NCI-H1694 treated with DMSO at 0.1 percent for 48 hours (cell line): ENCODE results near the gene ATP6V0A1.
"Not testable (repeated sequence)": the region's sequence is repeated elsewhere in the genome, so short reads cannot be mapped to it uniquely, and the experiment has no call there.

ENCODE experiments used
- DNase-seq: peaks from one replicate; lab custom pipeline; 2025; lab: John Stamatoyannopoulos, UW

ATP6V0A1 gene

DNA sequence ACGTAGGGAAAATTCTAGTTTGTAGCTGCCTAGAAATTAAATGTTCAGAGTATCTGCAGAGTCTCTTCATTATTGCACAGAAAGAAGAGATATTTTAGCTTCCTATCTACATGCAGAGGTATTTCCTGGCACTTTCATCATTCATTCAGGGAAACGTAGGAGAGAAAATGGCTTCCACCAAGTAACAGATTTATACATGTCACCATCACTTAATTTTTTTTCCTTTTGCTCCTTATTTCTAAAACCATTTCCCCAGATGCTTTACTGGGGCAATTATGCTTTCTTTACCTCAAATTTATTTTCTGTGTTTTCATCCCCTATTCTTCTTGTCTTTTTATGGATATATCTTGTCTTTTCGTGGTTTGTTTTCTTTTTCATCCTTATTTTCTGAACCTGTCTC is 18.5 kb downstream of the ATP6V0A1 start:
- DNase-seq = no peak

DNA sequence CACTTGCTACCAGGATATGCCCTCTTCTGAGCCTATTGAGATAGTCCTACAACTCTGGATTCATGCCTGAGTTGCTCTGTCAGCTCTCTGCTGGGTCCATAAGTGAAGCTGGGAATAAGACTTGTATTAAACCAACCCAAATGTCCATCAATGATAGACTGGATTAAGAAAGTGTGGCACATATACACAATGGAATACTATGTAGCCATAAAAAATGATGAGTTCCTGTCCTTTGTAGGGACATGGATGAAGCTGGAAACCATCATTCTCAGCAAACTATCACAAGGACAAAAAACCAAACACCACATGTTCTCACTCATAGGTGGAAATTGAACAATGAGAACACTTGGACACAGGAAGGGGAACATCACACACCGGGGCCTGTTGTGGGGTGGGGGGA is 19.1 kb downstream of the ATP6V0A1 start:
- DNase-seq = not testable (repeated sequence)

DNA sequence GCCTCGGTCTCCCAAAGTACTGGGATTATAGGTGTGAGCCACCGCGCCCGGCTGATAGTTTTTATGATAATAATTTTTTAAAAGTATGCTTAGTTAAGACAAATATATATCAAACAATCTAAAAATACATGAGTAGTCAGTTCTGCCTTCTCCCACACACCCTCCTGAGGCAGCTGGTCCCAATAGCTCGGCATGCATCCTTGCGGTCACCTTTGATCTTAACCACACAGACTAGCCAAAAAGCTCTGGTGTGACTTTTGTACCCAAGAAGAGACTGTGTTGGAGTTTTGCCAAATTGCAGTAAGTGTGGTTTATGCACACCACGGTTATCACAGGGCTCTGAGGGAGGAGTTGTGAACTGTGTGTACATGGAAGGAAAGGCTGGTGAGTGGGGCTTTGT is 25.6 kb downstream of the ATP6V0A1 start:
- DNase-seq = no peak

DNA sequence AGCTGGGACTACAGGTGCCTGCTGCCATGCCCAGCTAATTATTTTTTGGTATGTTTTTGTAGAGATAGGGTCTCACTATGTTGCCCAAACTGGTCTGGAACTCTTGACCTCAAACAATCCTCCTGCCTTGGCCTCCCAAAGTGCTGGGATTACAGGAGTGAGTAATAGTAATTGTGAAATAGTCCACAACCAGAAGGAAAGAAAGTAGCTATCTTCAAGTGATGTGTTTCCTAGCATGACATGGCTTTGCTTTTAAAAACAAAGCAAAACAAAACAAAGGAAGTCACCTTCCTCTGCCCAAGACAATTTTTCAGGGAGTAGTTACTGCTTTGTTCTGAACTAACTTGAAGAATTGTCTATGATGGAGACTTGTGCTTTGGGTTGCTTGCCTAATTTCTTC is 27.0 kb downstream of the ATP6V0A1 start:
- DNase-seq = no peak

DNA sequence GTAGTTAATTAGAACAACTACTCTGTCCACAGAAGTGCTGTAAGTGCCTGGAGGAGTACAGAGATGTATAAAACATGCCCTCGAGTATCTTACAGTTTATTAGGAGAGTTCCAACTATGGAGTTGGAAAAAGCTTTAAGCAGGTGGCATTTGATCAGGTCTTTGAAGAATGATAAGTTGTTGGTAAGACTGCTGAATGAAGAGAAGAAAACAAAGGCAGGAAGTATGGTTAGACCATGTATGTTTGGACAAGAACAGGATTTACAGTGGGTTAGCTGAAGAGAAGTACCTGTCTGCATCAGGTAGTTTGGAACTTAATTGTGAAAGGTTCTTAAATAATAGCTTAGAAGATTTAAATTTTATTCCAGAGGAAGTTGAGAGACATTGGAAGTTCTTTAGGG is 29.4 kb downstream of the ATP6V0A1 start:
- no peak for DNase-seq

DNA sequence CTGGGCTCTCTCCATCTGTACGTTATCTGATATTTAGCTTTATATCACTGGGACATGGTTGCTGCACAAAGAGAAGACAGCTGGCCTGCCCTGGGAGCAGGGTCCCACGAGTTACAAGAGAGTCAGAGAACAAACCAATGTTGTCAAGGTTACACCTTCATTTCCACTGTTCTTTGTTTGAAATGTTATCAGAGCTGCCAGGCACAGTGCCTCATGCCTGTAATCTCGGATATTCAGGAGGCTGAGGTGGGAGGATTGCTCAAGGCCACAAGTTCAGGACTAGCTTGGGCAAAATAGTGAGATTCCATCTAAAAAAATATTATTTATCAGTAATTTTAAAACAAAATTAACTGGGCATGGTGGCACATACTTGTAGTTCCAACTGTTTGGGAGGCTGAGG is 34.6 kb downstream of the ATP6V0A1 start:
- DNase-seq = no peak

DNA sequence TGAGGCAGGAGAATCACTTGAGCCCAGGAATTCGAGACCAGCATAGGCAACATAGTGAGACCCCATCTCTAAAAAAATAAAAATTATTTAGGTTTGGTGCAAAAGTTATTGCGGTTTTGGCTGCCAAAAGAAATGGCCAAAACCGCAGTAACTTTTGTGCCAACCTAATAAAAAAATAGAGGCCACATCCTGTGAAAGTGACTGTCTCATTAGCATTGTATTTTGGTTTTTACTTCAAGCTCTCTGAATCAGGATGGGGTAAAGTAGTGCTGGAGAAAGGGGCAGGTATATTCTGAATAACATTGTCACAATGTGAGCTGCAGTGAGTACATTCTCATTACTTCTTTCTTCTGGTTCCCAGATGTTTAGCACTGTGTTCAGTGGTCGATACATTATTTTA is 36.0 kb downstream of the ATP6V0A1 start:
- no peak for DNase-seq

DNA sequence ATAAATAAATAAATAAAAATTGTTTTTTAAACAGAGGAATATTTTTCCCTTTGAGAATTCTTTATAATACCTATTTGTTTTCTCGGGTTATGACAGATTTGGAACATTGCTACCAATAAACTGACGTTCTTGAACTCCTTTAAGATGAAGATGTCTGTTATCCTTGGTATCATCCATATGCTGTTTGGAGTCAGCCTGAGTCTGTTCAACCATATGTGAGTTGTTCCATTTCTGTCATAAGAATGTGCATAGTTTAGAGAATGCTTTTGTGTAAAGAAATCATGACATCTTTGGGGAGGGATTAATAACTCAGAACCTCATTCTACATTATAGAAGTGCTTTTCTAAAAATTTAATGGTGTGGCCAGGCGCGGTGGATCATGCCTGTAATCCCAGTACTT is 40.1 kb downstream of the ATP6V0A1 start:
- no peak for DNase-seq

DNA sequence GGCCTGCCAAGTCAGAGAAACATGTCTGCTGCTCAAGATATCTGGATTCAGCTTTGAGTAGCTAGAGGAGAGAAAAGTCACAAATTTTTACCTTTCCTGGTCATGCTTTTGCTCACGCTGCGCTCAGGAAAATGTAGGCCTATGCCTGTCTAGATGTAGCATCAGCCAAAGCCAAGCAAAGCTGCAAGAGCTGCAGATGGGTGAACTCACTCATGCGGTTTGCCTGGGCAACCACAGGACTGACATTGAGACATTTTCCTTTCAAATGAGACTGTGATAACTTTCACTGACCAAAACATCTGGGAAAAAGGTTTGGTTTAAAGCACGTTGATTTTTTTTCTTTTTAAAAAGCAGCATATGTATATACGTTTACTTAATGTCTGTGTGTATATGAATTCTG is 43.4 kb downstream of the ATP6V0A1 start:
- no peak for DNase-seq

DNA sequence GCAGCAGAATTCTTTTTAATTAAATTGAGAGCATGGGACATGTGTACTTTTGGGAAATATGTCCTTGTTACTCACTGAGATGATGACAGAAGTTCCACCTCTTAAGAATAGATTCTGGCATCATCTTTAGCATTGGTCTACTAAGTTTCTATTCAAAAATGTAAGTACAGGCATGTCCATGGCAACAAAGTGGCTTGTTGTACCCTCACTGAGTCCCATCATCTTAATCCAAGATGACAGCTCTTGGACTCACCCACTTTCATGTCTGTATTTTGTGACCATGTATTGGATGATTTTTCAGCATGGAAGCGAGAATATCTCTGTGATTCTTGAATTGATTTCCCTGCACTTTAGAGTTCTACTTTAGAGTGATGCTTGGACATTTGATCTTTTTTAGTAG is 44.2 kb downstream of the ATP6V0A1 start:
- no peak for DNase-seq

DNA sequence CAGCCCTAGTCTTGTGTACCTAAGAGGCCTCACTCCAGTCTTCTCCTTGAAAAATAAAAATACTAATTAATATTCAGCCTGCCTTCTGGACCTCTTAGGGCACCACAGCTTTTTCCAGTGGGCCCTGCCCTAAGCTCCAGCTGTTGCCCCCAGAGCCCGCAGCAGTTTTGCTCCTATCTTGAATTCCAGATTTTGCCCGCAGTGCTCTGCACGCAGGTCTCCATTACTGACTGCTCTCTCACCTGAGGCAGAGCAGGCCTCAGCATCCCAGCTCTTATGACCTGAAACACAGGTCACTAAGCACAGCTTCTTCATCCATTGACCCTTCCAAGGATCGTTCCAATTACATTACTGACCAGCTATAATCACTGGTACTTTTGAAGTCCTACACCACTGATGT is 49.0 kb downstream of the ATP6V0A1 start:
- DNase-seq = no peak

DNA sequence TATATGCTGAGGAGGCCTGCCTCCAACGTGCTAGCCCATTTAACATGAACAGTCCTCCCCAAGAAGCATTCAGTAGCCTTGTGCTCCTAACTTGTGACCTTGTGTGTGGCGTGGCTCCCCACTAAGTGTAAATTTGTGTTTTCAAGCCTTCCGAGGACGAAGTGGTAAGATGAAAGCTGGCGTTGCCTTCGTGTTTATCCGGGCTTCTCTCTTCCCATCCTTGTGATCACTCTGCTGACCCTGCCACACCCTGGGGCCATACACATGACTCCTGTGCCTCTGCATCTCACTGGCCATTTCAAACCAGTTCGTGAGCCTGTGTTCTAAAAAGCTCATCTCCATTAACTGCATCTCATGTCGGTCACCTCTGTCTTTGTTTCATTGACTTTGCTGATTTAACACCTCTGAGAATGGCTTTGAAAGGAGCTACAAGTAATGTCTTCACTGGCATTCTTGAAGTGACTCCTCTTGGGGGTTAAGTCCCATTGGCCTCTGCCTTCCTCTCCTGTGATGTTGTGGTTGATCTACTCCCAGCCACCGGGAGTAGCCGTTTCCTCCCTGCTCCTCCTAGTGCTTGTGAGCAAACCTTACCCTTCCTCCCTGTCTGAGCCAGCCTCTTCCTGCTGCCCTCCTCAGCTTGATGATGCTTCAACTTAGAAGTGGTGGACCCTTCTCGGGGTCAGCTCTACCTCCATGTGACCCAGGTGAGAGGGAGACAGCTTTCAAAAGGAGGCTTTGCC is 49.9 kb downstream of the ATP6V0A1 start:
- DNase-seq = no peak

DNA sequence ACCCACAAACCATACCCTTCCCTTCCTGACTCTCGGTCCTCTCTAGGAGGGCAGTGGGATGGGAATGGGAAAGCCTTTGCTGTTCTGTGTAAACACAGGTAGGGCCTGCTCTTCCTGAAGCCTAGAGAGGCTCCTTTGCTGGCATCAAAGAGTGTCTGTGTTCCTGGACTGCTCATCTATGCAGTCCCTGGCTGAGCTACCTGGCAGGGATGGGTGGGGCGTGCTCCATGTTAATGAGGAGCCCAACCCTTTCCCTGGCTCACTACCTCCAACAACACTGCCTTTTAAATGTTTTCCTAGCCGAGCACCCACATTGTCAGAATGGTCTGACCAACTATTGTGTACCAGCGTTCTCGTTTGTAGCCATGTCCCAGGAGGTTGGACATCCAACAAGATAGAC is 50.7 kb downstream of the ATP6V0A1 start:
- DNase-seq = no peak

DNA sequence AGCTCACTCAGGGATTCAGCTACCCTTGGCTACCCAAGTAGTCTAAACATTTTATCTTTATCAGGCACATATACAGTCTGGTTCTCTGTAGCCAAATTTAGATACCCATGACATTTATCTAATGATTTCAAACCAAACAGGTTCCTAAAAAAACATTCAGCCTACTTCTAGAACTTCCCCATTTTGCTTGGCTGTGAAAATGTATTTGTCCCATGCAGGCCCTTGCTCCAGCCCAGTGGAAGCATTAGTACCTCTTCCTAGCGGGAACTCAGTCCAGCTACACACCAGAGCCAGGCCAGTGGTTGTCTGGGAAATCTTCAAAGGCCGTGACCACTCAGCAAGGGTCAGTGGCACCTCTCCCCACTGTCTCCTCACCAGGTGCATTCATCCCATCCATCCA is 51.2 kb downstream of the ATP6V0A1 start:
- no peak for DNase-seq

DNA sequence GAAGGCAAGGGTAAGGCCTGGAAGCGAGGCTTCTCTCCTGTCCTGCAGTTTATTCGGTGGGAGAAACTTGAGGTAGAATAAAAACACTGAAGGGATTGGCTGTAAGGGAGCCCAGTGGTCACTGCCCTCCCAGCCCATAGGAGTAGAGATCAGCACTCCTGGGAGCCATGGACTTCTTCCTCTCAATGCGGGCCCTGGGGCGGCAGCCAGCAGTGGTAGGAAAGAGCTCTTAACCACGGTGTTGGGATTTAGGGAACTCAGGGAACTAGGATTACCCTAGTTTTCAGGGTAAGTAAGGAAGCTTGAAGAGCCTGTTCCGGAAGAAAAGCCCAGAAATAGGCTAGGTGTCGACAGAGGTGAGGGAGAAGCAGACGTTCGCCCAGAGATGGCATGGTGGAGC is 53.6 kb downstream of the ATP6V0A1 start:
- DNase-seq = no peak

DNA sequence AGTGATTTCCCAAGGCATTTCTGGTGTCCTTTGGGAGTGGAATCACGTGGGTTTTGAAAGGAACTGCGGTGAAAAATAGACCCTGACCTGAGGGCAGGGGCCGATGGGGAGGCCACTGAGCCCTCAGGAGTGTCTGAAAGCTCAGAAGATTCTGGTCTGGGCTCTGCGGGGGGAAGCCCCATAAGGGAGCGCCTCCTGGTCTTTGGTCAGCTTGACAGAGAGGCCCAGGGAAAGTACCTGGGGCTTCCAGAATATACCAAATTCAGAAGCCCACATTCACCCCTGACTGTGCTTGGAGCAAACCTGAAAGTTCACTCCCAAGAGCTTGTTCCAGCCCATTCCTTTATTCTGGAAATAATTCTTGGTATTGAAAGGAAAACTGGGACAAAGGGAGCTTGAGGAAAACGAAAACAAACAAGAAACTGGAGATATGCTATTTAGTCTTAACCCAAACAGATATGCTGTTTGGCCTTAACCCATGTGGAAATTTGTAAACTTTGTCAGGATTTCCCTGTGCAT is 54.1 kb downstream of the ATP6V0A1 start:
- DNase-seq = no peak

DNA sequence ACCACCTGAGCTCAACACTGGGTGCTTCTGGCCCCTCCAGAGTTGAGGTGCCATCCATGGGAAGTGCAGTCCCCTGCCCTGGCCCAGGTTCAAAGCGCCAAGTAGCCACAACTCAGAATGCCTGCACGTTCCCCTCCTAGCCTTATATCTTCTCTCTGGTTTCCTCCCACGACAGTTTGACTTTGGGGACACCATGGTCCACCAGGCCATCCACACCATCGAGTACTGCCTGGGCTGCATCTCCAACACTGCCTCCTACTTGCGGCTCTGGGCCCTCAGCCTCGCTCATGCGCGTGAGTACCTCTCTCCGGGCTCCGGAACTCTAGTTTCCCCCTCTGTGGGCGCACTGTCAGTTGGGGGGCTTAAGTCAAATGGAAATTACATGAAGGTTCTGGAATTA is 55.0 kb downstream of the ATP6V0A1 start:
- no peak for DNase-seq

DNA sequence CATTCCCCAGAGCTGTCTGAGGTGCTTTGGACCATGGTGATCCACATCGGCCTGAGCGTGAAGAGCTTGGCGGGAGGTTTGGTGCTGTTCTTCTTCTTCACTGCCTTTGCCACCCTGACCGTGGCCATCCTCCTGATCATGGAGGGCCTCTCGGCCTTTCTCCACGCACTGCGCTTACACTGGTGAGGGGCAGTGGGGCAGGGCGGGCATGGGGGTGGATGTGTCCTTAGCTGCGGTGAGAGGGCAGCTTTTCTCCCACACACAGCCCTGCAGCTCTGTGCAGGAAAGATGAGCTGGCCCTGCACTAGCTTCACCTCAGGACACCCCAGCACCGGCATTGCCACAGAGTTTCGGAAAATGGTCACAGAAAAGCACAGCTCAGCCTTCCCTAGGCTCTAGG is 55.6 kb downstream of the ATP6V0A1 start:
- no peak for DNase-seq

DNA sequence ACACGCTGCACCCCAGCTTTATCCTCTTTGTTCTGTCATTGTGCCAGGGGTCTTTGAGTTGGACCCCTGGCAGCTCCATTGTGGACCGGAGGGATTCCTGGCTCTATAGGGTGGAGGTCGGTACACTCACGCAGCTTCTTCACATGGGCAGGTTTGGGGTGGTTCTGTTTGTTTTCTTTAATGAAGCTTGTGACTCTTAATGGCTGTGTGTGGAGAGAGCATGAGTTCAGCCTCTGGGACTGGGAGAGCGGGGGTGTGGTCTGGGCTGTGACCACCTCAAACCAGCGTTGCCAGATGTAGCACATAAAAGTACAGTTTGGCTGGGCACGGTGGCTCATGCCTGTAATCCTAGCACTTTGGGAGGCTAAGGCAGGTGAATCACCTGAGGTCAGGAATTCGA is 56.2 kb downstream of the ATP6V0A1 start:
- DNase-seq = no peak

DNA sequence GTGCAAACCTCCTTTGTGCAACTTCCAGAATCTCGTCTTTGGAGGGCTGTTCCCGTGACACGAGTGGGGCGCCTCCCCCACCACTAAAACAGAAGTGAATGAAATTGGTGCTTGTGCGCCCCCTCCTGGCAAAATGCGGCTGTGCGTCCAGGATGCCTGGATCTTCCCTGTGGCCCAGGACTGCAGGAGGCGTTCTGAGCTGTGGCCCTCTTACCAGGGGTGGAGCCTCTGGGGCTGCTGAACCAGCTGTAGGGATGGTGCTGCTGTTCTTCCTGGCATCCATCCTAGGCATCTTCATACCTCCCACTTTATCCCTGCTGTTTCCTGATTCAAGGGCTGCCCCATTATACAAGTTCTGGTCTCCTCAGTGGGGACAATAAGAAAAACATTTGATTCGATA is 58.8 kb downstream of the ATP6V0A1 start:
- DNase-seq = peak; percentile 87

DNA sequence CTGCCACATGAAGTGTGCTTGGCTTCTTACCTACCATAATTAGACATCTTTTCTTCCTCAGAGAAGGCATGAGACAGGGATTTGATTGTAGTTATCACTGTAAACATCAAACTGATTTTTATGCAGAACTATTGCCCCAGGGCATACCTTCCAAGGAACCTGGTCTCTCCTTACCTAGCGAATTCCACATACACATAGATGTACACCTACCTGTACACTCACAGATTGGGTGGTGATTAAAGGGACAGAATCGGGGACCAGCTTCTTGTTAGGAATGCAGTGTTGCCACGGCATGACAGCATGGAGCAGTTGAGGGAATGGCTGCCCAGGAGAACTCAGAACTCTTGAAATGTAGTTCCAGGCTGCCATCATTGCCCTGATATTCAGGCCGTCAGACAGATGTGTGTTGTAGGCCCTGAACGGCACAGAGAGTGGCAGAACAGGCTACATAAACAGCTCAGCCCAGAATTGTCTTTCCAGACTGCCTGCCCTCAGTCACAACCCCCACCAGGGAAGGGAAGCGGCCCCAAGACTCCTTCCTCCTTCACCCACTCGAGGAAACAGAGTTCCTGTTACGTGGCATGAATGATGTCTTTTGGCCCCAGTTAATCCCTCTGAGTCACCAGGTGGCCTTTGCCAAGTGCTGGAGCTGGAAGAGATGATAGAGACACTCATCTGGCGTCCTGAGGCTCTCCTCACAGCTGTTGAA is 59.5 kb downstream of the ATP6V0A1 start:
- DNase-seq = peak; percentile 45

DNA sequence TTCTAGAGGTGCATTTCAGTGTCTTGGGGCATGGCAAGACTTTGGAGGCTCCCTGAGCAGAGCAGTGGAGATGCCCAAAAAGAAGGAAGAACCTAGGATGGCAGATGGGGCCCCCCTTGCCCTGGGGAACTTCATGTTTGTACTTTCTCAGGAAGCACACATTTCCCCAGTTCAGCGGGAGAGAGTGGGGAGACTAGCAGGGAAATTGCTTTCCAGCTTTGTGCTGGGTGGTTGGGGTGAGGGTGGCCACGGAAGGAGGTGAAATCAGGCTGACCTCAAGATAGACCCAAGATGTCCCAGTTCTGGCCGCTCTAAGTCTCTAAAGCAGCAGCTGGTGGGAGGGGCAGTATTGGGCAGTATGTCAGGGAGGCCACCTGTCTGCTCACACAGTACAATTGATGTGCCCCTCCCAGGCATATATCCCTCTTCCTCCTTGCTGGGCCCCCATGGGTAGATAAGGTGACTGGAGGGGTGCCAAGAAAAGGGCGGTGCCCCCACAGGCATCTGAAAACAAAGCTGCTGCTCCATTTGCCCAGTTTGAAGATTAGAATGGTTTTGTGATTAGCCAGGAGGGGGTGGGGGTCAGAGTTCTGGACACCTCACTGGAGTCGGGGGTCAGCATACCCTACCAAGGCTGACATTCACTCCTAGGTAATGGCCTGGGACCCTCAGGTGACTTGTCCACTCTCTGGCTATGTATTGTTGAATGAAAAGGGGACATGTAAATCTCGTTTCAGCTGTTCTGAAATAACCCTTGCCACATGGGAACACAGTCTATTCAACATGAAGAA is 60.3 kb downstream of the ATP6V0A1 start:
- no peak for DNase-seq
